GM23248 (cell line): ENCODE data around the gene PMAIP1. TPM values are rescaled to one million over a fixed set of nuclear protein-coding genes. Genes with fewer than 3 reads are reported as not detected.

Source experiments
- DNase-seq: peaks from one replicate; pipeline ENCODE4 v3.0.0-alpha.2; 2015
- H2AFZ ChIP-seq: fragments of 200-600 bp; sonication (generic); 2 replicates; pipeline ENCODE4 v1.6.1; 2016; ENCODE audit warnings: antibody characterized with exemption
- H3F3A ChIP-seq: fragments of 200-600 bp; sonication (generic); 2 replicates; pipeline ENCODE4 v1.6.1; 2016; ENCODE audit warnings: mild to moderate bottlenecking, antibody characterized with exemption, mixed run types; ENCODE audit not compliant: insufficient read depth
- H3K27ac ChIP-seq: fragments of 200-600 bp; sonication (generic); 2 replicates; pipeline ENCODE4 v1.5.1; 2016; ENCODE audit warnings: mild to moderate bottlenecking
- H3K27me3 ChIP-seq: fragments of 200-600 bp; sonication (generic); replicated peaks from 2 replicates; pipeline ENCODE4 v1.6.1; 2016; ENCODE audit warnings: mild to moderate bottlenecking; ENCODE audit not compliant: insufficient read depth
- H3K36me3 ChIP-seq: fragments of 200-600 bp; sonication (generic); 2 replicates; pipeline ENCODE4 v1.6.1; 2016; ENCODE audit warnings: low read depth, mild to moderate bottlenecking
- H3K4me1 ChIP-seq: fragments of 200-600 bp; sonication (generic); 2 replicates; pipeline ENCODE4 v1.6.1; 2016; ENCODE audit warnings: mild to moderate bottlenecking; ENCODE audit not compliant: insufficient read depth
- H3K4me2 ChIP-seq: fragments of 200-600 bp; sonication (generic); one replicate; pipeline ENCODE4 v1.6.1; 2016; ENCODE audit warnings: mild to moderate bottlenecking; ENCODE audit not compliant: unreplicated experiment
- H3K4me3 ChIP-seq: fragments of 200-600 bp; sonication (generic); 2 replicates; pipeline ENCODE4 v1.5.1; 2016; ENCODE audit warnings: mild to moderate bottlenecking
- H3K79me2 ChIP-seq: fragments of 200-600 bp; sonication (generic); 2 replicates; pipeline ENCODE4 v1.6.1; 2016; ENCODE audit warnings: mild to moderate bottlenecking; ENCODE audit not compliant: insufficient read depth
- H3K9ac ChIP-seq: fragments of 200-600 bp; sonication (generic); 2 replicates; pipeline ENCODE4 v1.6.1; 2016; ENCODE audit warnings: mild to moderate bottlenecking
- H3K9me2 ChIP-seq: fragments of 200-600 bp; sonication (generic); 2 replicates; pipeline ENCODE4 v1.6.1; 2016; ENCODE audit warnings: mixed run types, mild to moderate bottlenecking, moderate library complexity; ENCODE audit not compliant: insufficient read depth
- H3K9me3 ChIP-seq: fragments of 200-600 bp; sonication (generic); one replicate; pipeline ENCODE4 v1.6.1; 2017; ENCODE audit warnings: low read depth
- H4K20me1 ChIP-seq: fragments of 200-600 bp; sonication (generic); 2 replicates; pipeline ENCODE4 v1.6.0; 2016; ENCODE audit not compliant: insufficient read depth
- EZH2 ChIP-seq: fragments of 200-600 bp; sonication (generic); IDR thresholded peaks from 2 replicates; pipeline ENCODE4 v1.6.1; 2018; ENCODE audit warnings: antibody characterized with exemption, mild to moderate bottlenecking; ENCODE audit not compliant: insufficient read depth, poor library complexity, severe bottlenecking
- EZH2phosphoT487 ChIP-seq: fragments of 200-600 bp; sonication (generic); IDR thresholded peaks from 2 replicates; pipeline ENCODE4 v1.6.1; 2018; ENCODE audit warnings: antibody characterized with exemption, moderate library complexity, mild to moderate bottlenecking, low read depth; ENCODE audit not compliant: insufficient read depth
- WGBS, 2 experiments: methylation state at CpG; one replicate each; pipeline ENCODE4 v1.1.6; 2015 to 2017; ENCODE audit warnings: low lambda C conversion rate in 2 of 2, low coverage in 1 of 2; ENCODE audit errors: missing lambda C conversion rate in 2 of 2; 5-methylcytosine and 5-hydroxymethylcytosine counted together
- in situ Hi-C: fragments of 300-500 bp; cut with MboI; formaldehyde crosslinking; loops from 2 replicates; pipeline ENCODE4 v1.15.0; 2020
- polyA plus RNA-seq: library from polyadenylated mRNA; unstranded; fragments of >200 nt; fragmentation: Nextera tagmentation; extraction: Ambion mirVana; gene quantifications from 2 replicates; pipeline ENCODE4 v1.2.1, GENCODE V29; 2016
- total RNA-seq: library from RNA; depleted of rRNA; stranded (reverse); fragments of >200 nt; shearing (Covaris generic); gene quantifications from 2 replicates; pipeline ENCODE4 v1.2.3, GENCODE V29; 2014

Gene PMAIP1
- total and polyA plus RNA-seq, 2 experiments from 2014 or later: 5.3 to 7.5 TPM

DNA sequence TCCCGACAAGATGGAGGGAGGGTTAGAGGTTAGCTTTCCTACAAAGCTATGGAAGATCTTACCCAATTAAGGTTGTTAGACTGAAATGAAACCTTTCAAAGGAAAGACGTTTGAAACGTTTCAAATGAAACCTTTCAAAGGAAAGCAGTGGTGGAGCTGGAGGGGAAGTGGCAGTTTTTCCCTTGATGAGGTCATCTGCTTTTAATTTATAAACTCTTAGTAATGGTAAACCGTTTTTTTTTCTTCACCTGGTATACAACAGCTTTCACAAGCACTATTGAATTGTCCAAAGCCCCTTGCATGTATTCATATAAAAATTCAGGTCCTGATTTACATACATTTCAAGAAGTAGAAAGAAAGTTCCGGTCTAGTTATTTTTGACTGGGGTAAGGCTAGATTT is 7.4 kb downstream of the PMAIP1 start:
- Histone ChIP-seq H2AFZ (peak overlapping the region; percentile 31; the same call in 1 of the 2 replicates), H3F3A (peaks cover 32% of the 10 kb centered on the region), H3K79me2 (peaks cover 5% of the 10 kb centered on the region), H4K20me1 (no peaks in the 10 kb centered on the region), H3K9me3 (no peaks in the 10 kb centered on the region), H3K27ac (no peak overlapping the region), H3K4me3 (no peak overlapping the region), H3K27me3 (no peaks in the 10 kb centered on the region), H3K9me2 (no peaks in the 10 kb centered on the region), H3K4me2 (no peak overlapping the region), H3K36me3 (peaks cover 5% of the 10 kb centered on the region), H3K4me1 (peaks cover 31% of the 10 kb centered on the region), H3K9ac (no peak overlapping the region)
- peak; percentile 37 for DNase-seq
- WGBS, 2 experiments: 33 to 38% methylated on average over 5 of the region's 5 CpGs
- in situ Hi-C loops: no loop called here
- TF ChIP-seq EZH2phosphoT487 (no peak), EZH2 (no peak)

- H3K9me3 ChIP-seq: no peaks in the 10 kb centered on the region
- no peak overlapping the region for H2AFZ ChIP-seq
- 85 to 89% methylated on average over 4 of the region's 4 CpGs for WGBS, 2 experiments
- no peaks in the 10 kb centered on the region for H3K27me3 ChIP-seq
- in situ Hi-C loops: no loop called here
- H3F3A ChIP-seq: peaks cover 27% of the 10 kb centered on the region
- H3K9ac ChIP-seq: no peak overlapping the region
- H3K9me2 ChIP-seq: no peaks in the 10 kb centered on the region
- H4K20me1 ChIP-seq: no peaks in the 10 kb centered on the region
- no peak overlapping the region for H3K27ac ChIP-seq
- peaks cover 5% of the 10 kb centered on the region for H3K79me2 ChIP-seq
- H3K4me1 ChIP-seq: peaks cover 26% of the 10 kb centered on the region
- H3K36me3 ChIP-seq: peaks cover 5% of the 10 kb centered on the region
- TF ChIP-seq EZH2phosphoT487: no peak
- no peak for TF ChIP-seq EZH2
- no peak for DNase-seq
- no peak overlapping the region for H3K4me2 ChIP-seq
- H3K4me3 ChIP-seq: no peak overlapping the region
Observed at GRCh38 chr18:59907660-59908059, 7.9 kb downstream of the PMAIP1 start.

- in situ Hi-C loops: no loop called here
- H3K79me2 ChIP-seq: no peaks in the 10 kb centered on the region
- 73 to 82% methylated on average over 7 of the region's 7 CpGs for WGBS, 2 experiments
- H3K27me3 ChIP-seq: no peaks in the 10 kb centered on the region
- no peak overlapping the region for H3K9ac ChIP-seq
- peaks cover 22% of the 10 kb centered on the region; the same call in 1 of the 2 replicates for H3F3A ChIP-seq
- H3K9me2 ChIP-seq: no peaks in the 10 kb centered on the region
- H2AFZ ChIP-seq: no peak overlapping the region
- no peak overlapping the region for H3K27ac ChIP-seq
- no peak for TF ChIP-seq EZH2
- H3K4me3 ChIP-seq: no peak overlapping the region
- H3K9me3 ChIP-seq: no peaks in the 10 kb centered on the region
- peaks cover 23% of the 10 kb centered on the region for H3K4me1 ChIP-seq
- H4K20me1 ChIP-seq: no peaks in the 10 kb centered on the region
- no peaks in the 10 kb centered on the region for H3K36me3 ChIP-seq
- DNase-seq: no peak
- H3K4me2 ChIP-seq: no peak overlapping the region
Observed at GRCh38 chr18:59908799-59909198, 9.0 kb downstream of the PMAIP1 start.

DNA sequence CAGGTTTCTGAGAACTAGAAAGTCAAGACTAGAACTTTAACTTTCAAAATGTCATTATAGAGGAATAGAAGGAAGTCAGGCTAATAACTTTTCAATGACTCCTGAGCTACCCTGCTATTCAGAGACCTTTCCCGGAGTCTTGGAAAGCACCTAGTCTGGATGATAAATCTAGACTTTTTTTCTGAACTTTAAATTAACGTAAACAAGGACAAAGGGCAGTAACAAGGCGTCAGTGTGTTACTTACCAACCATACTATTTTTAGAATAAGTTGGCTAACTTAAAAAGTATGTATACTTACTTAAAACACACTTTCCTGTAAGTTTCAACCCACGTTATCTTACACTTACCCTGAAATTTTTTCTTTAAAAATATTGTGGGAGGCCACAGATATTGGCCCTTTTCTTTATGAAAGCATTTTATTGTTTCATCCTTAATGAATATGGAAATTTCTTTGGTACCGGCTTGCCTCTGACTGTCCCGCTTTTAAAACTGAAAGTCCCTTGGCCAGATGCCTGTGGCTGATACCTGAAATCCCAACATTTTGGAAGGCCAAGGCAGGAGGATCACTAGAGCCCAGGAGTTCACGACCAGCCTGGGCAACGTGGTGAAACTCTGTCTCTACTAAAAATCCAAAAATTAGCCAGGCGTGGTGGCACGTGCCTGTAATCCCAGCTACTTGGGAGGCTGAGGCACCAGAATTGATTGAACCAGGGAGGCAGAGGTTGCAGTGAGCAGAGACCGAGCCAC is 9.7 kb downstream of the PMAIP1 start:
- H3K4me3 ChIP-seq: no peak overlapping the region
- H3K27ac ChIP-seq: no peak overlapping the region
- TF ChIP-seq EZH2phosphoT487 (no peak), EZH2 (no peak)
- no peaks in the 10 kb centered on the region for H3K36me3 ChIP-seq
- H2AFZ ChIP-seq: no peak overlapping the region
- H3F3A ChIP-seq: peaks cover 16% of the 10 kb centered on the region; the same call in 1 of the 2 replicates
- 84 to 86% methylated on average over 11 of the region's 11 CpGs for WGBS, 2 experiments
- H4K20me1 ChIP-seq: no peaks in the 10 kb centered on the region
- no peak for DNase-seq
- in situ Hi-C loops: no loop called here
- no peaks in the 10 kb centered on the region for H3K27me3 ChIP-seq
- H3K9ac ChIP-seq: no peak overlapping the region
- peaks cover 20% of the 10 kb centered on the region for H3K4me1 ChIP-seq
- no peak overlapping the region for H3K4me2 ChIP-seq
- H3K79me2 ChIP-seq: no peaks in the 10 kb centered on the region
- H3K9me3 ChIP-seq: no peaks in the 10 kb centered on the region
- no peaks in the 10 kb centered on the region for H3K9me2 ChIP-seq
